Lower leg skin (tissue), 4 donors: ENCODE results near the gene CAMKMT. TPM values are rescaled to one million over a fixed set of nuclear protein-coding genes. Genes with fewer than 3 reads are reported as not detected.

Experiments
- DNase-seq, 2 donors: peaks; one replicate each; pipeline ENCODE4 v3.0.0-alpha.2; 2019; ENCODE audit warnings: low spot score in 2 of 2
- H3K4me3 ChIP-seq: fragments of 200-600 bp; sonication (generic); 2 replicates; pipeline ENCODE4 v1.5.1; 2017; ENCODE audit warnings: mild to moderate bottlenecking, low read depth; ENCODE audit not compliant: poor library complexity, severe bottlenecking
- CTCF ChIP-seq, 3 donors: fragments of 450-650 bp; IDR thresholded peaks; one replicate each; pipeline ENCODE4 v1.5.1; 2016; ENCODE audit warnings: antibody characterized with exemption in 3 of 3, mild to moderate bottlenecking in 3 of 3, moderate library complexity in 2 of 3
- POLR2A ChIP-seq, 2 donors: fragments of 450-650 bp; IDR thresholded peaks; one replicate each; pipeline ENCODE4 v1.6.1; 2016 to 2017; ENCODE audit warnings: antibody characterized with exemption in 2 of 2, mild to moderate bottlenecking in 1 of 2, moderate library complexity in 1 of 2
- WGBS, 2 donors: methylation state at CpG; one replicate each; pipeline ENCODE4 v1.1.5; 2018; 5-methylcytosine and 5-hydroxymethylcytosine counted together
- intact Hi-C: fragments of 100-400 bp; cut with DNase I; formaldehyde crosslinking; loops from one replicate; pipeline ENCODE4 v1.15.0; 2023; ENCODE audit warnings: low total_unique reads
- total RNA-seq, 4 donors: library from RNA; depleted of rRNA; stranded (reverse); fragments of >200 nt; gene quantifications; one replicate each; pipeline ENCODE4 v1.1.0, GENCODE V29; 2016

CAMKMT gene
- total RNA-seq, 4 donors from 2014 or later, result 4.2 to 18.3 (median 9.8) TPM

GRCh38 chr2:44612276-44612675 is 250.5 kb downstream of the CAMKMT start:
- H3K4me3 ChIP-seq, result no peak overlapping the region
- intact Hi-C loops, result no loop called here
- WGBS, 2 donors, result 79 to 90% methylated on average over 1 of the region's 1 CpG
- no peak for DNase-seq
- TF ChIP-seq CTCF (IDR thresholded peaks at IDR 0.05), result no peak
- no peak for TF ChIP-seq POLR2A (IDR thresholded peaks at IDR 0.05)

GRCh38 chr2:44614940-44615339 is 253.2 kb downstream of the CAMKMT start:
- no peak overlapping the region for H3K4me3 ChIP-seq
- 92 to 96% methylated on average over 2 of the region's 2 CpGs for WGBS, 2 donors
- intact Hi-C loops, result no loop called here
- DNase-seq, result no peak
- TF ChIP-seq CTCF (IDR thresholded peaks at IDR 0.05), result no peak
- TF ChIP-seq POLR2A (IDR thresholded peaks at IDR 0.05), result no peak

GRCh38 chr2:44615950-44616518 is 254.3 kb downstream of the CAMKMT start:
- TF ChIP-seq CTCF (IDR thresholded peaks at IDR 0.05), result no peak
- TF ChIP-seq POLR2A (IDR thresholded peaks at IDR 0.05), result no peak
- H3K4me3 ChIP-seq, result no peak overlapping the region
- WGBS, 2 donors, result 69 to 76% methylated on average over 4 of the region's 4 CpGs
- intact Hi-C loops, result no loop called here
- no peak for DNase-seq

- intact Hi-C loops, result no loop called here
- DNase-seq, result no peak
- WGBS, 2 donors, result 45 to 53% methylated on average over 3 of the region's 3 CpGs
- TF ChIP-seq POLR2A (IDR thresholded peaks at IDR 0.05), result no peak
- TF ChIP-seq CTCF (IDR thresholded peaks at IDR 0.05), result no peak
- no peak overlapping the region for H3K4me3 ChIP-seq
Measured at GRCh38 chr2:44616667-44617155, 255.0 kb downstream of the CAMKMT start.

- H3K4me3 ChIP-seq, result no peak overlapping the region
- intact Hi-C loops, result no loop called here
- whole genome bisulfite sequencing, 2 donors, result 85 to 86% methylated on average over 5 of the region's 5 CpGs
- TF ChIP-seq CTCF (IDR thresholded peaks at IDR 0.05) (no peak), POLR2A (IDR thresholded peaks at IDR 0.05) (no peak)
- no peak for DNase-seq
Measured at GRCh38 chr2:44618251-44619023, 256.7 kb downstream of the CAMKMT start.
